Pancreas (tissue), 10 donors: ENCODE measurements around the gene TRMT1. TPM values are rescaled to one million over a fixed set of nuclear protein-coding genes. Genes with fewer than 3 reads are reported as not detected.

Experiments used
- ATAC-seq, 4 donors: fragments of 200-7000 bp; cut with Tn5 transposase; one replicate each; pipeline versions ENCODE4 v1.8.0 to v1.9.1; 2020; ENCODE audit warnings: mild to moderate bottlenecking in 4 of 4, moderate library complexity in 4 of 4
- DNase-seq, 6 donors: peaks; one replicate each; pipeline ENCODE4 v3.0.0-alpha.2; 2020
- FAIRE-seq: peaks from 2 replicates; lab custom pipeline; 2012; peaks lifted over from hg19 to GRCh38; lab: Jason Lieb, UNC
- H3K27ac ChIP-seq, 4 donors: fragments of 200-600 bp; sonication (generic); 1 replicate in 3 of 4; 2 replicates in 1 of 4; pipeline versions ENCODE4 v1.5.0 to v1.8.0; 2020
- H3K27me3 ChIP-seq, 4 donors: fragments of 200-600 bp; one replicate each; pipeline ENCODE4 v1.8.0; 2021
- H3K36me3 ChIP-seq, 3 donors: fragments of 200-600 bp; sonication (generic) in 1 of 3; one replicate each; pipeline versions ENCODE4 v1.5.0 to v1.8.0; 2020 to 2021
- H3K4me1 ChIP-seq, 3 donors: fragments of 200-600 bp; one replicate each; pipeline ENCODE4 v1.8.0; 2021
- H3K4me3 ChIP-seq, 4 donors: fragments of 200-600 bp; sonication (generic) in 2 of 4; one replicate each; pipeline versions ENCODE4 v1.5.0 to v1.8.0; 2020 to 2021
- H3K9me3 ChIP-seq, 4 donors: fragments of 200-600 bp; one replicate each; pipeline ENCODE4 v1.8.0; 2021
- WGBS, 2 donors: extraction: QIAGEN DNeasy Blood & Tissue Kit; methylation state at CpG; one replicate each; pipeline ENCODE4 v1.1.7; 2013; 5-methylcytosine and 5-hydroxymethylcytosine counted together
- intact Hi-C, 3 donors: fragments of 100-400 bp; cut with DNase I; formaldehyde crosslinking; loops; one replicate each; pipeline versions ENCODE4 v1.11.1 to v1.14.2; 2022
- polyA plus RNA-seq, 2 donors: library from polyadenylated mRNA; stranded (reverse); fragments of 200-250 nt; gene quantifications; one replicate each; pipeline ENCODE4 v1.2.3, GENCODE V29; 2013
- total RNA-seq, 6 donors: library from RNA; stranded (reverse); fragmentation: NEBNext Ultra II Directional in 4 of 6; extraction: Animal tissue kit (Norgen Biotek cat#: 25700) in 4 of 6; gene quantifications; one replicate each; pipeline versions ENCODE4 v1.2.1 to v1.2.4, GENCODE V29; 2021 to 2023
- TF ChIP-seq, protein P1 (sequence below), 4 donors: fragments of 200-600 bp; sonication (generic) in 3 of 4; IDR thresholded peaks; one replicate each; pipeline versions ENCODE4 v1.5.0 to v1.8.0; 2021; ENCODE audit warnings: antibody characterized with exemption in 4 of 4
- donor health status: healthy with polysubstance abuse.
- donor health status: DM: no; HTN: no; CAD: no; lungs with moderate emphysema.
- donor health status: DM: no; HTN: no; CAD: no.
- donor health status: control.
- donor health status: control.
- donor health status: Bipolar disorder and iron deficiency.
- donor health status: DM: yes; HTN: yes; CAD: no.
- donor health status: DM: no; HTN: no; CAD: no.
- donor health status: DM: no; HTN: no; CAD: no.
- donor health status: DM: yes; HTN: yes; CAD: no.

Gene TRMT1
- total and polyA plus RNA-seq, 8 donors = 12.7 to 108 (median 22.1) TPM

DNA sequence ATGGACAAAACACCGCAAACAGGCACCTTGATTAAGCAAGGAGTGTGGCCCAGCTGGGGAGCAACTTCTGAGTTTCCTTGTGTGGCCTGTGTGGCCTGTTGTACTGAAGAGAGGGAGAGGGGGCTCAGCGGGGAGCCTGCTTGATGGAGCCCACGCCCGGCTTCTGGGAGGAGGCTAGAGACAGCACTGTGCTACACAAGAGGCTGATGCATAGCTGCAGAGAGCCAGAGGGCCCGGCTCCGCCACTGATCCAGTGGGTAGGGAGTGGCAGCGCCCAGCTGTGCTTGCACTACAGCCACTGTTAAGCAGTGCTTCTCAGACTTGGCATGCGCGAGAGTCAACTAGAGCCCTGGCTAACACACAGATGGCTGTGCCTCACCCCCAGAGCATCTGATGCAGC is 32.9 kb downstream of the TRMT1 start:
- Histone ChIP-seq H3K4me3 (no peak overlapping the region), H3K27me3 (no peaks in the 10 kb centered on the region), H3K27ac (no peak overlapping the region), H3K4me1 (peaks cover 0 to 3% (median 0%) of the 10 kb centered on the region in 3 donors), H3K9me3 (no peaks in the 10 kb centered on the region), H3K36me3 (no peaks in the 10 kb centered on the region)
- DNase-seq (no peak), FAIRE-seq (no peak), ATAC-seq (no peak)
- WGBS, 2 donors = 92 to 94% methylated on average over 9 of the region's 9 CpGs
- TF ChIP-seq, protein P1, sequence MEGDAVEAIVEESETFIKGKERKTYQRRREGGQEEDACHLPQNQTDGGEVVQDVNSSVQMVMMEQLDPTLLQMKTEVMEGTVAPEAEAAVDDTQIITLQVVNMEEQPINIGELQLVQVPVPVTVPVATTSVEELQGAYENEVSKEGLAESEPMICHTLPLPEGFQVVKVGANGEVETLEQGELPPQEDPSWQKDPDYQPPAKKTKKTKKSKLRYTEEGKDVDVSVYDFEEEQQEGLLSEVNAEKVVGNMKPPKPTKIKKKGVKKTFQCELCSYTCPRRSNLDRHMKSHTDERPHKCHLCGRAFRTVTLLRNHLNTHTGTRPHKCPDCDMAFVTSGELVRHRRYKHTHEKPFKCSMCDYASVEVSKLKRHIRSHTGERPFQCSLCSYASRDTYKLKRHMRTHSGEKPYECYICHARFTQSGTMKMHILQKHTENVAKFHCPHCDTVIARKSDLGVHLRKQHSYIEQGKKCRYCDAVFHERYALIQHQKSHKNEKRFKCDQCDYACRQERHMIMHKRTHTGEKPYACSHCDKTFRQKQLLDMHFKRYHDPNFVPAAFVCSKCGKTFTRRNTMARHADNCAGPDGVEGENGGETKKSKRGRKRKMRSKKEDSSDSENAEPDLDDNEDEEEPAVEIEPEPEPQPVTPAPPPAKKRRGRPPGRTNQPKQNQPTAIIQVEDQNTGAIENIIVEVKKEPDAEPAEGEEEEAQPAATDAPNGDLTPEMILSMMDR (IDR thresholded peaks at IDR 0.05) = no peak
- intact Hi-C loops = no loop called here

DNA sequence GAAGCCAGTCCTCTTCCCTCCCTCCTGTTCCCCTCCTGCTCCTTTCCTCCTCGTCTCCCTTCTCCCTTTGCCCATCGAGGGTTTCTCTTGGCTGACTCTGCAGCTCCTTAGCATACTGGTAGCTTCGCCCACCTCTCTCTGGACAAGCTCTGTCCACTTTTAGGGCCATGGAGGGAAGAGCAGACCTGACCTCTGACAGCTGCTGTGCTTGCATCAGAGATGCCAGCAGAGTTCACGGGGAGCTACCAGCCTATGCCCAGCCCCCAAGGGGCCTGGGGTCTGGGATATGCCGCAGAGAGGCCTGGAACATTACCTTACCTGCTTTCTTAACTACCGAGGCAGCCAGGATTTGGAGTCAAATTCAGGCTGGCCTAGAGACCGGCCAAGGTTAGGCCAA is 33.5 kb downstream of the TRMT1 start:
- H3K27ac ChIP-seq = peak overlapping the region in 1 of 4 donors; percentile 8
- TF ChIP-seq, protein P1 (IDR thresholded peaks at IDR 0.05) = no peak
- no peak for FAIRE-seq
- intact Hi-C loops = no loop called here
- no peak overlapping the region for H3K4me3 ChIP-seq
- peaks cover 0 to 3% (median 0%) of the 10 kb centered on the region in 3 donors for H3K4me1 ChIP-seq
- no peaks in the 10 kb centered on the region for H3K36me3 ChIP-seq
- 73 to 83% methylated on average over 6 to 7 of the region's 7 CpGs for WGBS, 2 donors
- DNase-seq = no peak
- no peaks in the 10 kb centered on the region for H3K27me3 ChIP-seq
- H3K9me3 ChIP-seq = no peaks in the 10 kb centered on the region
- no peak for ATAC-seq

DNA sequence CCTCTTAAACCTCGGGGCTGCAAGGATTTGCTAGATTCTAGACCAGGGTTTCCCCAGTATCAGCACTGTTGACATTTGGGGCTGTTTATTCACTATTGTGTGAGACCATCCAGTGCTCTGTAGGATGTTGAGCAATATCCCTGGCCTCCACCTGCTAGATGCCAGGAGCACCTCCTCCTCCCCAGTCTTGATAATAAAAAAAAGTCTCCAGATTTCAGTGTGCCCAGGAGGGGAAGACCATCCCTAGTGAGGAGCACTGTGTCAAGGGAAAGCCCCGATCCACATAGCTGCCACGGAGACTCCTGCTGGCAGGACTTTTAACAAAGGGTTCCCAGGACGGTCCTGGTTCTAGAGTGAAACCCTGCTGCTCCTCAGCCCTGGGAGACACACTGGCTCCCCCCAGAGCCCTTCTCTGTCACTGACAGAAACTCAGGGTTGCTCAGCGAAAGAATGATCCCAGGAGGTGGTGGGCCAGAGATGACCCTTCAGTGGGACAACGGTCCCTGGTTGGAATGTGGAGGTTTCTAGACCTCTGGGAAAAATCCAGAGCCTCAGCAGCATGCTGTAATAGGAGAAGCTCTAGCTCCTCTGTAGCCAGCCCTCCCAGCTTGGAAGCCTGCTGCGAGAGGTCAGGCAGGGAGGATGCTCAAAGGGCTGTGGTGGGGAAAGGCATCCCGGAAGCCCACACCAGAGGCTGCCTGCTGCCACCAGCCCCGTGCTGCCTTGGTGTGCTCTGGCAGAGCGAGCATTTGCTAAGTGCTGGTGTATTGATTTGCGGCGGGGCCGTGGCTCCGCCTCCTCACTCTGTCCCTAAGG is 34.1 kb downstream of the TRMT1 start:
- intact Hi-C loops = no loop called here
- Histone ChIP-seq H3K27me3 (no peaks in the 10 kb centered on the region), H3K4me1 (peaks cover 0 to 3% (median 0%) of the 10 kb centered on the region in 3 donors), H3K36me3 (no peaks in the 10 kb centered on the region), H3K27ac (peak overlapping the region in 2 of 4 donors; percentile 6 to 8), H3K9me3 (no peaks in the 10 kb centered on the region), H3K4me3 (no peak overlapping the region)
- no peak for FAIRE-seq
- WGBS, 2 donors = 65 to 66% methylated on average over 10 to 14 of the region's 14 CpGs
- peak; percentile 38 to 76 (median 70) for ATAC-seq
- TF ChIP-seq, protein P1 (IDR thresholded peaks at IDR 0.05) = no peak
- no peak for DNase-seq

DNA sequence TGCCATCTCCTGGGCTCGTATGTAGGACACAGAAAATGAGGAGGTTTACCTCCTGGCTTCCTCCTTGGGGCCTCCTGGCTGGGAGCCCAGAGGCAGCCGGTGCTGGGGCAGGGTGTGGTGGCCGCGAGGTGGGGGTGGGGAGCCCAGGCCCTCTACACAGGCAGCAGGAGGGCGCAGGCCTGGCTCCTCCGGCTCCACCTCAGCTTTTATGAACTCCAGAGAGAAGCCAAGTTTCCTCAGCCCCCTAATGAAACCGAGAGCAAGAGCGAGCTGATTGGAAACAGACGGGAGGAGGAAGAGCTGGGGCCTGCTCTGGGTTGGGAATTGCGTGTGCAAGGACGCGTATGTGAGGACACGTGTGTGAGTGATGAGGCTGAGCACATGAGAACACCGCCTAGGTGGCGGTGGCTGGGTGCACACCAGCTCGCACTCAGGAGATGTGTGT is 37.0 kb downstream of the TRMT1 start:
- H3K36me3 ChIP-seq = no peaks in the 10 kb centered on the region
- H3K9me3 ChIP-seq = no peaks in the 10 kb centered on the region
- WGBS, 2 donors = 68 to 75% methylated on average over 16 of the region's 16 CpGs
- H3K27me3 ChIP-seq = no peaks in the 10 kb centered on the region
- intact Hi-C loops = no loop called here
- ATAC-seq (peak in 3 of 4 donors; percentile 41 to 50 (median 48)), FAIRE-seq (no peak), DNase-seq (no peak)
- H3K27ac ChIP-seq = peak overlapping the region in 1 of 4 donors; percentile 5
- TF ChIP-seq, protein P1 (IDR thresholded peaks at IDR 0.05) = no peak
- peaks cover 0 to 3% (median 0%) of the 10 kb centered on the region in 3 donors for H3K4me1 ChIP-seq
- H3K4me3 ChIP-seq = no peak overlapping the region
